ENCODE data around the gene AMOTL2. TPM values are rescaled to one million over a fixed set of nuclear protein-coding genes. Genes with fewer than 3 reads are reported as not detected.

AMOTL2 gene
- polyA plus RNA-seq, 1 donor (not counting 4 experiments of a cell fraction or from before 2014, with no cell fraction given), result 39.8 TPM

DNA sequence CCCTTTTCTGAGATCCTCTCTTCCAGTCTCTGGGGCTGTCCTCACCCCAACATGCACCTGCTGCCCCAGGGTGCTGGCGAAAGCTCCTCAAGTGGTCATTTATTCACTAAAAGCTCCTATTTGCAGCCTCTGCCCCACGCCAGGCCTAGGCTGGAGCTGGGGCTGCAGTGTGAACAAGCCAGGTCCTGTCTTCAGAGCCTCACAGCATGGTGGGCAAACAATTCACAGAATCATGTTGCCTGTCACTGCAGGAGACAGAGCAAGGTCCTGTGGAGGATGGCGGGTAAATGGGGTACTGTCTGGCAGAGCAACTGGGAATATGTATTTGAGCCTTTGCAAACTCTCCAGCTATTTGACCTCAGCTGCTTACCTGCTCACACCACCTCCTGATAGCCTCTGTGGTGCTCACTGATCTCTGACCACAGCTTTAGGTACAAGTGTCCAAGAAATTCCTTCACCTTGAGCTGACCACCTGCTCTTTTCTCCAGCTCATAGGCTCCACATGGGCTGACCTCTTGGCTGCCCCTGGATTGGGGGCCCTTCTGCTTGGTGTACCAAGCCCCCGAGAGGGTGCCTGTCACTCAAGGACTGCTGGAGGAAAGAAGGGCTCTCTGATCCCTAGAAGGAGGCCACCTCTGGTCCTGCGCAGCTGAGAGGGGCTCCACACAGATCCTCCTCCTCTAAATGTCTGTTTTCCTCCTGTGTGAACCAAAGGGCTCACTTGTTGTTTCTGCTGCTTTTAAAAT lies 35.6 kb downstream of the AMOTL2 start:
- Histone ChIP-seq H2AFZ (ENCODE audit: control insufficient read depth, low read length) (no peak overlapping the region), H3K9ac (ENCODE audit: control insufficient read depth, extremely low read depth, insufficient read depth, low read length) (no peak overlapping the region), H3K36me3 (ENCODE audit: control insufficient read depth in 2 of 2, extremely low read depth in 1 of 2, insufficient read depth in 2 of 2, low read length in 2 of 2) (no peaks in the 10 kb centered on the region), H3K27ac (ENCODE audit: control insufficient read depth, insufficient read depth, low read length) (no peak overlapping the region), H3K4me1 (ENCODE audit: control insufficient read depth, extremely low read depth, insufficient read depth, low read length) (peaks cover 34% of the 10 kb centered on the region), H3K4me3 (ENCODE audit: control insufficient read depth in 2 of 3, extremely low read depth in 1 of 3, insufficient read depth in 2 of 3, low read depth in 1 of 3, low read length in 3 of 3) (no peak overlapping the region), H4K20me1 (ENCODE audit: control insufficient read depth, extremely low read depth, insufficient read depth, low read length) (no peaks in the 10 kb centered on the region), H3K9me1 (ENCODE audit: control insufficient read depth, extremely low read depth, insufficient read depth, low read length) (no peaks in the 10 kb centered on the region), H3K4me2 (ENCODE audit: control insufficient read depth, extremely low read depth, insufficient read depth, low read depth, low read length) (no peak overlapping the region), H3K79me2 (ENCODE audit: control insufficient read depth, insufficient read depth, low read length) (no peaks in the 10 kb centered on the region), H3K9me3 (ENCODE audit: control insufficient read depth, low read depth, low read length) (no peaks in the 10 kb centered on the region), H3K27me3 (ENCODE audit: control insufficient read depth, extremely low read depth, insufficient read depth, low read length) (no peaks in the 10 kb centered on the region)
- DNase-seq (ENCODE audit: low read depth, low spot score) (no peak), FAIRE-seq (no peak)
- TF ChIP-seq CTCF (optimal IDR thresholded peaks at IDR 0.05 in 1 of 3, IDR thresholded peaks at IDR 0.05 in 1 of 3, conservative IDR thresholded peaks at IDR 0.05 in 1 of 3; ENCODE audit: extremely low read depth in 1 of 3, insufficient read depth in 2 of 3, low read length in 3 of 3) (no peak), EZH2 (IDR thresholded peaks at IDR 0.05; ENCODE audit: low read length) (no peak)
- dilution Hi-C loops (cut with MboI; ENCODE audit: extremely low pct_ligation_motif_present, low sequenced_read_pairs), result no loop called here

GRCh38 chr3:134338201-134338512 lies 36.1 kb downstream of the AMOTL2 start:
- Histone ChIP-seq H3K27me3 (ENCODE audit: control insufficient read depth, extremely low read depth, insufficient read depth, low read length) (no peaks in the 10 kb centered on the region), H3K4me3 (ENCODE audit: control insufficient read depth in 2 of 3, extremely low read depth in 1 of 3, insufficient read depth in 2 of 3, low read depth in 1 of 3, low read length in 3 of 3) (no peak overlapping the region), H3K4me1 (ENCODE audit: control insufficient read depth, extremely low read depth, insufficient read depth, low read length) (peaks cover 39% of the 10 kb centered on the region), H4K20me1 (ENCODE audit: control insufficient read depth, extremely low read depth, insufficient read depth, low read length) (no peaks in the 10 kb centered on the region), H3K9ac (ENCODE audit: control insufficient read depth, extremely low read depth, insufficient read depth, low read length) (no peak overlapping the region), H3K27ac (ENCODE audit: control insufficient read depth, insufficient read depth, low read length) (no peak overlapping the region), H3K4me2 (ENCODE audit: control insufficient read depth, extremely low read depth, insufficient read depth, low read depth, low read length) (no peak overlapping the region), H2AFZ (ENCODE audit: control insufficient read depth, low read length) (no peak overlapping the region), H3K36me3 (ENCODE audit: control insufficient read depth in 2 of 2, extremely low read depth in 1 of 2, insufficient read depth in 2 of 2, low read length in 2 of 2) (no peaks in the 10 kb centered on the region), H3K79me2 (ENCODE audit: control insufficient read depth, insufficient read depth, low read length) (no peaks in the 10 kb centered on the region), H3K9me1 (ENCODE audit: control insufficient read depth, extremely low read depth, insufficient read depth, low read length) (no peaks in the 10 kb centered on the region), H3K9me3 (ENCODE audit: control insufficient read depth, low read depth, low read length) (no peaks in the 10 kb centered on the region)
- no peak for DNase-seq (ENCODE audit: low read depth, low spot score)
- dilution Hi-C loops (cut with MboI; ENCODE audit: extremely low pct_ligation_motif_present, low sequenced_read_pairs), result no loop called here
- TF ChIP-seq CTCF (optimal IDR thresholded peaks at IDR 0.05 in 1 of 3, IDR thresholded peaks at IDR 0.05 in 1 of 3, conservative IDR thresholded peaks at IDR 0.05 in 1 of 3; ENCODE audit: extremely low read depth in 1 of 3, insufficient read depth in 2 of 3, low read length in 3 of 3), result no peak
- no peak for TF ChIP-seq EZH2 (IDR thresholded peaks at IDR 0.05; ENCODE audit: low read length)
- no peak for FAIRE-seq

Measured in keratinocyte (primary cell).